HTERT RPE-1 (cell line): Measurements from ENCODE around the gene KYAT1.
"Not testable (repeated sequence)": the region's sequence is repeated elsewhere in the genome, so short reads cannot be mapped to it uniquely, and the experiment has no call there.

Experiments used
- in situ Hi-C: fragments of 300-500 bp; cut with MboI; formaldehyde crosslinking; loops from 4 replicates; pipeline ENCODE4 v1.14.3; 2020; ENCODE audit warnings: low sequenced_read_pairs

KYAT1 gene

GRCh38 chr9:128843171-128843570 lies 38.6 kb downstream of the KYAT1 start:
- in situ Hi-C loops, result not testable (repeated sequence)

- in situ Hi-C loops, result no loop called here
Observed at GRCh38 chr9:128841694-128842492, 39.9 kb downstream of the KYAT1 start.

GRCh38 chr9:128840524-128840923 lies 41.2 kb downstream of the KYAT1 start:
- in situ Hi-C loops, result no loop called here

GRCh38 chr9:128838338-128838737 lies 43.4 kb downstream of the KYAT1 start:
- in situ Hi-C loops, result no loop called here

GRCh38 chr9:128836509-128837145 lies 45.1 kb downstream of the KYAT1 start:
- in situ Hi-C loops, result no loop called here

- in situ Hi-C loops, result no loop called here
Observed at GRCh38 chr9:128835246-128836210, 46.2 kb downstream of the KYAT1 start.

- in situ Hi-C loops, result no loop called here
Observed at GRCh38 chr9:128833696-128834095, 48.1 kb downstream of the KYAT1 start.

- in situ Hi-C loops, result no loop called here
Observed at GRCh38 chr9:128829477-128830251, 52.1 kb downstream of the KYAT1 start, which contains the start of gene SPOUT1. SPOUT1 (minus strand) TSS chr9:128829794; CDS start chr9:128829780, 14 bp downstream.

- in situ Hi-C loops, result no loop called here
Observed at GRCh38 chr9:128828719-128829452, 52.9 kb downstream of the KYAT1 start.

- in situ Hi-C loops, result no loop called here
Observed at GRCh38 chr9:128828267-128828666, 53.5 kb downstream of the KYAT1 start.

GRCh38 chr9:128825923-128826700 lies 55.6 kb downstream of the KYAT1 start:
- in situ Hi-C loops, result no loop called here

GRCh38 chr9:128824911-128825310 lies 56.8 kb downstream of the KYAT1 start:
- in situ Hi-C loops, result no loop called here

- in situ Hi-C loops, result no loop called here
Observed at GRCh38 chr9:128823903-128824406, 57.8 kb downstream of the KYAT1 start.

- in situ Hi-C loops, result no loop called here
Observed at GRCh38 chr9:128823362-128823902, 58.3 kb downstream of the KYAT1 start.

GRCh38 chr9:128822407-128823042 lies 59.2 kb downstream of the KYAT1 start:
- in situ Hi-C loops, result no loop called here

- in situ Hi-C loops, result no loop called here
Observed at GRCh38 chr9:128821584-128822406, 60.0 kb downstream of the KYAT1 start.
